Measurements from ENCODE around the gene SH3GL1. TPM values are rescaled to one million over a fixed set of nuclear protein-coding genes. Genes with fewer than 3 reads are reported as not detected.

Gene SH3GL1
- total and polyA plus RNA-seq, 2 of the 4 experiments (the other 2 are of a cell fraction): 28.1 to 138 TPM

DNA sequence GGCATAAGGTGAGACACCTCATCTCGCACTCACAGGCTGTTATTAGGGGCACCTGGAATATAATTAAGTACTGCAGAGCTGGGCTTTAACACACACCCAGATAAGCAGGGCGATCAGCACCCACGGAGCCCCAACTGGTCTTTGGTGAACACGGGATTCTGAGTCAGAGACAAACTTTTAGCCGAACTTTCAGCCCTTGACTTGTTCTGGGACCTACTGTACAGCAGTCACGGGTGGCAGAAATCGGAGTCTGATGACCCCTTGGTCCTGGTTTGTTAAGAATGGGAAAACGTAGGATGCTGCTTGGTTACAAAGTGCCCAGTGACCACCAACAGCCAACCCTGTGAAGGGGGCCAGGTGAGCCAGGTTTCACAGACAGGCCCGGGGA, 9.0 kb downstream of the SH3GL1 start:
- H3K27me3 ChIP-seq (ENCODE audit: control insufficient read depth, insufficient read depth, low read length): no peaks in the 10 kb centered on the region
- 0 out of 2 replicates have a peak overlapping the region, but pooled peaks have one; percentile 27 for H2BK20ac ChIP-seq (ENCODE audit: low read depth, low read length)
- peak overlapping the region; percentile 49; the same call in 1 of the 3 replicates for H2BK15ac ChIP-seq (ENCODE audit: low read depth, low read length)
- H4K91ac ChIP-seq (ENCODE audit: insufficient read depth, low read depth, low read length): peak overlapping the region; percentile 25
- POLR2A ChIA-PET (ENCODE audit: unreplicated experiment): no interaction called here
- H3K4me1 ChIP-seq (ENCODE audit: control insufficient read depth, insufficient read depth, low read length): peaks cover 47% of the 10 kb centered on the region
- H3K9me1 ChIP-seq (ENCODE audit: insufficient read depth, low read length): peaks cover 21% of the 10 kb centered on the region
- H3K23ac ChIP-seq (ENCODE audit: low read depth, low read length): peak overlapping the region; percentile 85
- H3K27ac ChIP-seq (ENCODE audit: insufficient read depth, low read length): peak overlapping the region; percentile 36
- peak overlapping the region; percentile 19; the same call in 1 of the 2 replicates for H4K5ac ChIP-seq (ENCODE audit: low read depth, low read length)
- H4K20me1 ChIP-seq (ENCODE audit: insufficient read depth, low read length): peaks cover 89% of the 10 kb centered on the region
- CTCF ChIA-PET: interaction anchor here (0.8 to 2.8 kb wide), 2 partner anchors 9 to 124 kb away, joined by 3 to 7 read pairs; partner anchors contain the start of gene SH3GL1
- no peak for TF ChIP-seq SMC3 (IDR thresholded peaks at IDR 0.05; ENCODE audit: low read depth, low read length)
- no peak for TF ChIP-seq RAD21 (IDR thresholded peaks at IDR 0.05; ENCODE audit: low read length)
- no peak for TF ChIP-seq MAZ (IDR thresholded peaks at IDR 0.05; ENCODE audit: borderline replicate concordance, low read depth, low read length)
- no peak for TF ChIP-seq POLR2A (IDR thresholded peaks at IDR 0.05; ENCODE audit: low read depth, low read length)
- TF ChIP-seq BHLHE40 (IDR thresholded peaks at IDR 0.05; ENCODE audit: low read depth, low read length): no peak
- TF ChIP-seq, protein P1, sequence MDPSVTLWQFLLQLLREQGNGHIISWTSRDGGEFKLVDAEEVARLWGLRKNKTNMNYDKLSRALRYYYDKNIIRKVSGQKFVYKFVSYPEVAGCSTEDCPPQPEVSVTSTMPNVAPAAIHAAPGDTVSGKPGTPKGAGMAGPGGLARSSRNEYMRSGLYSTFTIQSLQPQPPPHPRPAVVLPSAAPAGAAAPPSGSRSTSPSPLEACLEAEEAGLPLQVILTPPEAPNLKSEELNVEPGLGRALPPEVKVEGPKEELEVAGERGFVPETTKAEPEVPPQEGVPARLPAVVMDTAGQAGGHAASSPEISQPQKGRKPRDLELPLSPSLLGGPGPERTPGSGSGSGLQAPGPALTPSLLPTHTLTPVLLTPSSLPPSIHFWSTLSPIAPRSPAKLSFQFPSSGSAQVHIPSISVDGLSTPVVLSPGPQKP (IDR thresholded peaks at IDR 0.05; ENCODE audit: borderline replicate concordance, low read depth, low read length): no peak
- no peak for TF ChIP-seq FOS (IDR thresholded peaks at IDR 0.05; ENCODE audit: low read depth, low read length)
- TF ChIP-seq RCOR1 (IDR thresholded peaks at IDR 0.05; ENCODE audit: insufficient replicate concordance, low read length): no peak
- TF ChIP-seq, protein P2, sequence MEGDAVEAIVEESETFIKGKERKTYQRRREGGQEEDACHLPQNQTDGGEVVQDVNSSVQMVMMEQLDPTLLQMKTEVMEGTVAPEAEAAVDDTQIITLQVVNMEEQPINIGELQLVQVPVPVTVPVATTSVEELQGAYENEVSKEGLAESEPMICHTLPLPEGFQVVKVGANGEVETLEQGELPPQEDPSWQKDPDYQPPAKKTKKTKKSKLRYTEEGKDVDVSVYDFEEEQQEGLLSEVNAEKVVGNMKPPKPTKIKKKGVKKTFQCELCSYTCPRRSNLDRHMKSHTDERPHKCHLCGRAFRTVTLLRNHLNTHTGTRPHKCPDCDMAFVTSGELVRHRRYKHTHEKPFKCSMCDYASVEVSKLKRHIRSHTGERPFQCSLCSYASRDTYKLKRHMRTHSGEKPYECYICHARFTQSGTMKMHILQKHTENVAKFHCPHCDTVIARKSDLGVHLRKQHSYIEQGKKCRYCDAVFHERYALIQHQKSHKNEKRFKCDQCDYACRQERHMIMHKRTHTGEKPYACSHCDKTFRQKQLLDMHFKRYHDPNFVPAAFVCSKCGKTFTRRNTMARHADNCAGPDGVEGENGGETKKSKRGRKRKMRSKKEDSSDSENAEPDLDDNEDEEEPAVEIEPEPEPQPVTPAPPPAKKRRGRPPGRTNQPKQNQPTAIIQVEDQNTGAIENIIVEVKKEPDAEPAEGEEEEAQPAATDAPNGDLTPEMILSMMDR (conservative IDR thresholded peaks at IDR 0.05; ENCODE audit: low read depth, low read length): no peak
- no peak for TF ChIP-seq NFE2L2 (IDR thresholded peaks at IDR 0.05; ENCODE audit: low read depth, low read length)
- TF ChIP-seq MAFK (IDR thresholded peaks at IDR 0.05; ENCODE audit: low read depth, low read length): no peak
- no peak for TF ChIP-seq CHD1 (IDR thresholded peaks at IDR 0.05; ENCODE audit: low read depth, low read length)
- TF ChIP-seq MXI1 (IDR thresholded peaks at IDR 0.05; ENCODE audit: borderline replicate concordance, low read depth, low read length): no peak
- no peak for TF ChIP-seq CEBPB (IDR thresholded peaks at IDR 0.05; ENCODE audit: low read depth, low read length)
- TF ChIP-seq, protein P3, sequence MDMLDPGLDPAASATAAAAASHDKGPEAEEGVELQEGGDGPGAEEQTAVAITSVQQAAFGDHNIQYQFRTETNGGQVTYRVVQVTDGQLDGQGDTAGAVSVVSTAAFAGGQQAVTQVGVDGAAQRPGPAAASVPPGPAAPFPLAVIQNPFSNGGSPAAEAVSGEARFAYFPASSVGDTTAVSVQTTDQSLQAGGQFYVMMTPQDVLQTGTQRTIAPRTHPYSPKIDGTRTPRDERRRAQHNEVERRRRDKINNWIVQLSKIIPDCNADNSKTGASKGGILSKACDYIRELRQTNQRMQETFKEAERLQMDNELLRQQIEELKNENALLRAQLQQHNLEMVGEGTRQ (IDR thresholded peaks at IDR 0.05; ENCODE audit: low read depth, low read length): no peak
- TF ChIP-seq RFX5 (IDR thresholded peaks at IDR 0.05; ENCODE audit: low read depth, low read length): no peak
- no peak overlapping the region for H2AFZ ChIP-seq (replicated peaks; ENCODE audit: low read length, poor library complexity)
- H3K79me1 ChIP-seq (ENCODE audit: low read depth in 1 of 2, low read length in 2 of 2): peaks cover 18 to 90% of the 10 kb centered on the region in 2 experiments
- in situ Hi-C loops (cut with MboI; ENCODE audit: low sequenced_read_pairs): no loop called here
- peak overlapping the region; percentile 26 for H2BK5ac ChIP-seq (ENCODE audit: low read depth, low read length, poor library complexity, severe bottlenecking)
- no peak overlapping the region for H3K4me3 ChIP-seq (ENCODE audit: insufficient read depth, low read depth, low read length)
- ATAC-seq (ENCODE audit: low read depth): 0 out of 2 replicates have a peak, but pooled peaks have one; percentile 1
- peak overlapping the region; percentile 33 for H2AK9ac ChIP-seq (replicated peaks; ENCODE audit: low read depth, low read length, poor library complexity)
- 47% methylated on average over 8 of the region's 9 CpGs; no CpG with 5 or more reads in 1 of the 2 experiments for WGBS, 2 experiments (ENCODE audit: extremely low coverage in 2 of 2, insufficient read length in 1 of 2)
- peaks cover 6% of the 10 kb centered on the region; the same call in 1 of the 2 replicates for H3K36me3 ChIP-seq (ENCODE audit: control insufficient read depth, insufficient read depth, low read length)
- H3K4ac ChIP-seq (ENCODE audit: low read depth, low read length): peak overlapping the region; percentile 75
- intact Hi-C loops (cut with micrococcal nuclease): loop anchor here (2.0 kb wide), 1 partner anchor 16 kb away; no protein-coding TSS in a partner anchor
- 0 out of 2 replicates have a peak overlapping the region, but pooled peaks have one; percentile 14 for H3K56ac ChIP-seq (ENCODE audit: extremely low read depth, insufficient read depth, low read length)
- H3K4me2 ChIP-seq (ENCODE audit: low read depth, low read length): peak overlapping the region; percentile 15
- peak overlapping the region; percentile 30; the same call in 1 of the 2 replicates for H2BK120ac ChIP-seq (ENCODE audit: low read depth, low read length)
- peak overlapping the region; percentile 69; the same call in 1 of the 2 replicates for H2AK5ac ChIP-seq (ENCODE audit: low read depth, low read length)
- DNase-seq: no peak
- peak overlapping the region; percentile 49; the same call in 1 of the 2 replicates for H3K9ac ChIP-seq (ENCODE audit: low read depth, low read length)
- H3K18ac ChIP-seq (ENCODE audit: low read depth, low read length): peak overlapping the region; percentile 19
- dilution Hi-C loops (cut with HindIII; ENCODE audit: low sequenced_read_pairs, unreplicated experiment): no loop called here
- peak overlapping the region; percentile 26 for H3K14ac ChIP-seq (replicated peaks; ENCODE audit: low read depth, low read length)
- peak overlapping the region; percentile 45 to 62; a peak in 3 of 4 replicates for H4K8ac ChIP-seq (ENCODE audit: low read depth in 2 of 2, low read length in 2 of 2)
- no peaks in the 10 kb centered on the region for H3K9me3 ChIP-seq (ENCODE audit: control insufficient read depth, insufficient read depth, low read length)
- BruUV-seq (replicated peaks): no TSS peak

Measured in IMR-90 (cell line).